HepG2 (cell line): ENCODE results near the gene BPIFB6. TPM values are rescaled to one million over a fixed set of nuclear protein-coding genes. Genes with fewer than 3 reads are reported as not detected.

Experiments used
- HHEX ChIP-seq: IDR thresholded peaks from 2 replicates; pipeline ENCODE4 v1.6.1; 2016; ENCODE audit warnings: control low read depth
- RBFOX2 ChIP-seq: fragments of 200-400 bp; formaldehyde crosslinking; IDR thresholded peaks from 2 replicates; pipeline ENCODE4 v1.6.1; 2017; ENCODE audit warnings: low read depth, mild to moderate bottlenecking, low read length
- SRSF1 ChIP-seq: fragments of 200-400 bp; formaldehyde crosslinking; optimal IDR thresholded peaks from 2 replicates; pipeline ENCODE3; 2017; ENCODE audit warnings: mild to moderate bottlenecking, low read depth, low read length, moderate library complexity
- ZNF24 ChIP-seq: fragments of 450-650 bp; IDR thresholded peaks from 2 replicates; pipeline ENCODE4 v1.6.1; 2017; ENCODE audit warnings: antibody characterized with exemption, mild to moderate bottlenecking
- polyA plus RNA-seq, 8 experiments: library from polyadenylated mRNA; depleted of rRNA in 3 of 8; stranded (reverse) in 7 of 8; unstranded in 1 of 8; fragments of >200 nt; fragmentation: Illumina TruSeq in 4 of 8; extraction: Trizol in 4 of 8; gene quantifications; 2 replicates each; pipeline versions ENCODE4 v1.2.1 to v1.2.3, GENCODE V29; 2011 to 2016; ENCODE audit warnings: low read depth in 4 of 8, missing spikeins in 1 of 8, mixed read lengths in 1 of 8; ENCODE audit not compliant: insufficient read depth in 1 of 8
- total RNA-seq, 5 experiments: library from RNA; depleted of rRNA; stranded (reverse); fragments of >200 nt; fragmentation: Illumina TruSeq; extraction: Trizol; gene quantifications; 2 replicates each; pipeline ENCODE4 v1.2.3, GENCODE V29; 2016; ENCODE audit warnings: low read depth in 1 of 5
- TF ChIP-seq, protein P1 (sequence below): sonication (generic); formaldehyde crosslinking; IDR thresholded peaks from 2 replicates; pipeline ENCODE4 v1.5.0; 2020; ENCODE audit warnings: mild to moderate bottlenecking, missing genetic modification reagents, borderline replicate concordance
- TF ChIP-seq, protein P2 (sequence below): sonication (generic); formaldehyde crosslinking; IDR thresholded peaks from 2 replicates; pipeline ENCODE4 v1.8.1; 2022; ENCODE audit warnings: low read depth, mild to moderate bottlenecking, missing genetic modification reagents
- TF ChIP-seq, protein P3 (sequence below), 2 experiments: IDR thresholded peaks; 2 replicates each; pipeline ENCODE4 v1.6.1; 2011 to 2012; ENCODE audit warnings: low read length in 2 of 2, borderline replicate concordance in 1 of 2, low read depth in 1 of 2, mild to moderate bottlenecking in 1 of 2, moderate library complexity in 1 of 2

BPIFB6 gene
- total and polyA plus RNA-seq, 2 of the 13 experiments (the other 11 are each of a cell fraction or from before 2014, with no cell fraction given): 0.13 to 1.7 TPM

DNA sequence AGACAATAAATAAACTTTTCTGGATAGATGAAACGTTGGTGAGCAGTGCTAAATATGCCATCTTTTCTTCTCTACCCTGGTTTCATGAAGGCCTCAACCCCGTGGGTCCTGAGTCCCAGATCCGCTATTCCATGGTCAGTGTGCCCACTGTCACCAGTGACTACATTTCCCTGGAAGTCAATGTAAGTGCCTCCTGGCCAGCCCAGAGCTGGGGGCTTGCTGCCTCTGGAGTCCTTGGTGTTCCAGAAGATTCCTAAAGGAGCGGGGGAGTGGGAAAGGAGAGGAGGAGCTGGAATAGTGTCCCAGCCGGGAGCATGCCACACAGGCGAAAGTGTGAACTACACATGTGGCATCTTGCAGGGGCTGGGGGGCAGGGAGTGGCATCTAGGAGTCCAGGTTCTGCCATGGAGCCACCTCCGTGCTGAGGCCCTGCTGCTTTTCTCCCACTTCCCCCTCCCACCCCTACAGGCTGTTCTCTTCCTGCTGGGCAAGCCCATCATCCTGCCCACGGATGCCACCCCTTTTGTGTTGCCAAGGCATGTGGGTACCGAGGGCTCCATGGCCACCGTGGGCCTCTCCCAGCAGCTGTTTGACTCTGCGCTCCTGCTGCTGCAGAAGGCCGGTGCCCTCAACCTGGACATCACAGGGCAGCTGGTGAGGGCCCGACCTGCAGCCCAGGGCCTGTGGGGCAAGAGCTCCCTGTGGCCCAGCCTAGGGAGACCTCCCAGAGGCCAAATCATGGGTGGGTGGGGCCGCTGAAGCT lies 13.1 kb upstream of the BPIFB6 start (continued):
- TF ChIP-seq, protein P1, sequence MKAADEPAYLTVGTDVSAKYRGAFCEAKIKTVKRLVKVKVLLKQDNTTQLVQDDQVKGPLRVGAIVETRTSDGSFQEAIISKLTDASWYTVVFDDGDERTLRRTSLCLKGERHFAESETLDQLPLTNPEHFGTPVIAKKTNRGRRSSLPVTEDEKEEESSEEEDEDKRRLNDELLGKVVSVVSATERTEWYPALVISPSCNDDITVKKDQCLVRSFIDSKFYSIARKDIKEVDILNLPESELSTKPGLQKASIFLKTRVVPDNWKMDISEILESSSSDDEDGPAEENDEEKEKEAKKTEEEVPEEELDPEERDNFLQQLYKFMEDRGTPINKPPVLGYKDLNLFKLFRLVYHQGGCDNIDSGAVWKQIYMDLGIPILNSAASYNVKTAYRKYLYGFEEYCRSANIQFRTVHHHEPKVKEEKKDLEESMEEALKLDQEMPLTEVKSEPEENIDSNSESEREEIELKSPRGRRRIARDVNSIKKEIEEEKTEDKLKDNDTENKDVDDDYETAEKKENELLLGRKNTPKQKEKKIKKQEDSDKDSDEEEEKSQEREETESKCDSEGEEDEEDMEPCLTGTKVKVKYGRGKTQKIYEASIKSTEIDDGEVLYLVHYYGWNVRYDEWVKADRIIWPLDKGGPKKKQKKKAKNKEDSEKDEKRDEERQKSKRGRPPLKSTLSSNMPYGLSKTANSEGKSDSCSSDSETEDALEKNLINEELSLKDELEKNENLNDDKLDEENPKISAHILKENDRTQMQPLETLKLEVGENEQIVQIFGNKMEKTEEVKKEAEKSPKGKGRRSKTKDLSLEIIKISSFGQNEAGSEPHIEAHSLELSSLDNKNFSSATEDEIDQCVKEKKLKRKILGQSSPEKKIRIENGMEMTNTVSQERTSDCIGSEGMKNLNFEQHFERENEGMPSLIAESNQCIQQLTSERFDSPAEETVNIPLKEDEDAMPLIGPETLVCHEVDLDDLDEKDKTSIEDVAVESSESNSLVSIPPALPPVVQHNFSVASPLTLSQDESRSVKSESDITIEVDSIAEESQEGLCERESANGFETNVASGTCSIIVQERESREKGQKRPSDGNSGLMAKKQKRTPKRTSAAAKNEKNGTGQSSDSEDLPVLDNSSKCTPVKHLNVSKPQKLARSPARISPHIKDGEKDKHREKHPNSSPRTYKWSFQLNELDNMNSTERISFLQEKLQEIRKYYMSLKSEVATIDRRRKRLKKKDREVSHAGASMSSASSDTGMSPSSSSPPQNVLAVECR: no peak
- TF ChIP-seq, protein P2, sequence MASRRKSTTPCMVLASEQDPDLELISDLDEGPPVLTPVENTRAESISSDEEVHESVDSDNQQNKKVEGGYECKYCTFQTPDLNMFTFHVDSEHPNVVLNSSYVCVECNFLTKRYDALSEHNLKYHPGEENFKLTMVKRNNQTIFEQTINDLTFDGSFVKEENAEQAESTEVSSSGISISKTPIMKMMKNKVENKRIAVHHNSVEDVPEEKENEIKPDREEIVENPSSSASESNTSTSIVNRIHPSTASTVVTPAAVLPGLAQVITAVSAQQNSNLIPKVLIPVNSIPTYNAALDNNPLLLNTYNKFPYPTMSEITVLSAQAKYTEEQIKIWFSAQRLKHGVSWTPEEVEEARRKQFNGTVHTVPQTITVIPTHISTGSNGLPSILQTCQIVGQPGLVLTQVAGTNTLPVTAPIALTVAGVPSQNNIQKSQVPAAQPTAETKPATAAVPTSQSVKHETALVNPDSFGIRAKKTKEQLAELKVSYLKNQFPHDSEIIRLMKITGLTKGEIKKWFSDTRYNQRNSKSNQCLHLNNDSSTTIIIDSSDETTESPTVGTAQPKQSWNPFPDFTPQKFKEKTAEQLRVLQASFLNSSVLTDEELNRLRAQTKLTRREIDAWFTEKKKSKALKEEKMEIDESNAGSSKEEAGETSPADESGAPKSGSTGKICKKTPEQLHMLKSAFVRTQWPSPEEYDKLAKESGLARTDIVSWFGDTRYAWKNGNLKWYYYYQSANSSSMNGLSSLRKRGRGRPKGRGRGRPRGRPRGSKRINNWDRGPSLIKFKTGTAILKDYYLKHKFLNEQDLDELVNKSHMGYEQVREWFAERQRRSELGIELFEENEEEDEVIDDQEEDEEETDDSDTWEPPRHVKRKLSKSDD: no peak
- TF ChIP-seq RBFOX2 (peak; percentile 94), SRSF1 (peak; percentile 69), ZNF24 (no peak), HHEX (CRISPR knock-in tag) (no peak)
- TF ChIP-seq, protein P3, sequence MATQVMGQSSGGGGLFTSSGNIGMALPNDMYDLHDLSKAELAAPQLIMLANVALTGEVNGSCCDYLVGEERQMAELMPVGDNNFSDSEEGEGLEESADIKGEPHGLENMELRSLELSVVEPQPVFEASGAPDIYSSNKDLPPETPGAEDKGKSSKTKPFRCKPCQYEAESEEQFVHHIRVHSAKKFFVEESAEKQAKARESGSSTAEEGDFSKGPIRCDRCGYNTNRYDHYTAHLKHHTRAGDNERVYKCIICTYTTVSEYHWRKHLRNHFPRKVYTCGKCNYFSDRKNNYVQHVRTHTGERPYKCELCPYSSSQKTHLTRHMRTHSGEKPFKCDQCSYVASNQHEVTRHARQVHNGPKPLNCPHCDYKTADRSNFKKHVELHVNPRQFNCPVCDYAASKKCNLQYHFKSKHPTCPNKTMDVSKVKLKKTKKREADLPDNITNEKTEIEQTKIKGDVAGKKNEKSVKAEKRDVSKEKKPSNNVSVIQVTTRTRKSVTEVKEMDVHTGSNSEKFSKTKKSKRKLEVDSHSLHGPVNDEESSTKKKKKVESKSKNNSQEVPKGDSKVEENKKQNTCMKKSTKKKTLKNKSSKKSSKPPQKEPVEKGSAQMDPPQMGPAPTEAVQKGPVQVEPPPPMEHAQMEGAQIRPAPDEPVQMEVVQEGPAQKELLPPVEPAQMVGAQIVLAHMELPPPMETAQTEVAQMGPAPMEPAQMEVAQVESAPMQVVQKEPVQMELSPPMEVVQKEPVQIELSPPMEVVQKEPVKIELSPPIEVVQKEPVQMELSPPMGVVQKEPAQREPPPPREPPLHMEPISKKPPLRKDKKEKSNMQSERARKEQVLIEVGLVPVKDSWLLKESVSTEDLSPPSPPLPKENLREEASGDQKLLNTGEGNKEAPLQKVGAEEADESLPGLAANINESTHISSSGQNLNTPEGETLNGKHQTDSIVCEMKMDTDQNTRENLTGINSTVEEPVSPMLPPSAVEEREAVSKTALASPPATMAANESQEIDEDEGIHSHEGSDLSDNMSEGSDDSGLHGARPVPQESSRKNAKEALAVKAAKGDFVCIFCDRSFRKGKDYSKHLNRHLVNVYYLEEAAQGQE (IDR thresholded peaks at IDR 0.05; ENCODE audit: borderline replicate concordance in 1 of 2, low read depth in 1 of 2, low read length in 2 of 2): no peak
